DOHH2 (cell line): Measurements from ENCODE around the gene TCN2.

ENCODE experiments used
- H3F3A ChIP-seq: fragments of 200-600 bp; sonication (generic), shearing (Covaris generic); 2 replicates; pipeline ENCODE4 v1.6.0; 2016; ENCODE audit warnings: antibody characterized with exemption, mild to moderate bottlenecking; ENCODE audit not compliant: control insufficient read depth, insufficient read depth
- H3K27ac ChIP-seq: fragments of 200-600 bp; sonication (generic); 2 replicates; pipeline ENCODE4 v1.5.1; 2014; ENCODE audit warnings: low read depth, mild to moderate bottlenecking, low read length, moderate library complexity
- H3K27me3 ChIP-seq: fragments of 200-600 bp; sonication (generic); 2 replicates; pipeline ENCODE4 v1.6.1; 2014; ENCODE audit warnings: mild to moderate bottlenecking, low read length, mixed read lengths; ENCODE audit not compliant: control insufficient read depth
- H3K36me3 ChIP-seq: fragments of 200-600 bp; sonication (generic); 2 replicates; pipeline ENCODE4 v1.6.1; 2014; ENCODE audit warnings: mild to moderate bottlenecking, low read length, moderate library complexity, mixed read lengths; ENCODE audit not compliant: control insufficient read depth
- H3K4me1 ChIP-seq: fragments of 200-600 bp; sonication (generic); 2 replicates; pipeline ENCODE4 v1.6.1; 2014; ENCODE audit warnings: mild to moderate bottlenecking, low read length, mixed read lengths; ENCODE audit not compliant: control insufficient read depth
- H3K4me2 ChIP-seq: fragments of 200-600 bp; sonication (generic); 2 replicates; pipeline ENCODE4 v1.6.0; 2014; ENCODE audit warnings: mild to moderate bottlenecking, low read length, moderate library complexity
- H3K4me3 ChIP-seq: fragments of 200-600 bp; sonication (generic); 2 replicates; pipeline ENCODE4 v1.5.1; 2014; ENCODE audit warnings: mild to moderate bottlenecking, low read length, mixed read lengths
- H3K79me2 ChIP-seq: fragments of 200-600 bp; sonication (generic); 2 replicates; pipeline ENCODE4 v1.6.1; 2014; ENCODE audit warnings: mild to moderate bottlenecking, low read length, mixed read lengths; ENCODE audit not compliant: control insufficient read depth
- H3K9me2 ChIP-seq: fragments of 200-600 bp; sonication (generic); replicated peaks from 2 replicates; pipeline ENCODE4 v1.6.1; 2014; ENCODE audit warnings: mild to moderate bottlenecking, low read length, mixed read lengths; ENCODE audit not compliant: control insufficient read depth
- H3K9me3 ChIP-seq: fragments of 200-600 bp; sonication (generic); 2 replicates; pipeline ENCODE4 v1.6.1; 2014; ENCODE audit warnings: antibody characterized with exemption, low read length, mixed read lengths; ENCODE audit not compliant: control insufficient read depth, insufficient read depth
- H4K20me1 ChIP-seq: fragments of 200-600 bp; sonication (generic); 2 replicates; pipeline ENCODE4 v1.6.0; 2014; ENCODE audit warnings: low read depth, mild to moderate bottlenecking, antibody characterized with exemption, low read length, moderate library complexity; ENCODE audit not compliant: control insufficient read depth, insufficient read depth
- CTCF ChIP-seq: fragments of 200-600 bp; sonication (generic); IDR thresholded peaks from one replicate; pipeline ENCODE4 v1.5.1; 2014; ENCODE audit warnings: antibody characterized with exemption, mild to moderate bottlenecking, low read depth, low read length; ENCODE audit not compliant: poor library complexity, severe bottlenecking
- EZH2phosphoT487 ChIP-seq: fragments of 200-600 bp; sonication (generic); IDR thresholded peaks from 2 replicates; pipeline ENCODE4 v1.6.1; 2017; ENCODE audit warnings: borderline replicate concordance, mild to moderate bottlenecking, antibody characterized with exemption, low read length, moderate library complexity, mixed read lengths

The TCN2 gene

GRCh38 chr22:30564045-30564760 is 42.8 kb upstream of the TCN2 start:
- Histone ChIP-seq H3F3A (no peaks in the 10 kb centered on the region), H3K36me3 (no peaks in the 10 kb centered on the region), H3K4me3 (no peak overlapping the region), H3K27me3 (0 out of 2 replicates have a peak, but pooled peaks cover 3% of the 10 kb centered on the region), H3K79me2 (no peaks in the 10 kb centered on the region), H3K4me1 (no peaks in the 10 kb centered on the region), H3K9me2 (no peaks in the 10 kb centered on the region), H4K20me1 (no peaks in the 10 kb centered on the region), H3K4me2 (no peak overlapping the region), H3K27ac (no peak overlapping the region), H3K9me3 (no peaks in the 10 kb centered on the region)
- no peak for TF ChIP-seq EZH2phosphoT487
- TF ChIP-seq CTCF, result no peak

GRCh38 chr22:30564761-30565119 is 42.2 kb upstream of the TCN2 start:
- Histone ChIP-seq H3K9me2 (no peaks in the 10 kb centered on the region), H3F3A (no peaks in the 10 kb centered on the region), H3K4me2 (no peak overlapping the region), H3K4me3 (no peak overlapping the region), H3K4me1 (no peaks in the 10 kb centered on the region), H3K27me3 (0 out of 2 replicates have a peak, but pooled peaks cover 3% of the 10 kb centered on the region), H3K9me3 (no peaks in the 10 kb centered on the region), H3K36me3 (no peaks in the 10 kb centered on the region), H4K20me1 (no peaks in the 10 kb centered on the region), H3K79me2 (no peaks in the 10 kb centered on the region), H3K27ac (no peak overlapping the region)
- TF ChIP-seq EZH2phosphoT487 (no peak), CTCF (no peak)

- Histone ChIP-seq H3K4me1 (no peaks in the 10 kb centered on the region), H4K20me1 (no peaks in the 10 kb centered on the region), H3F3A (no peaks in the 10 kb centered on the region), H3K9me3 (no peaks in the 10 kb centered on the region), H3K27me3 (0 out of 2 replicates have a peak, but pooled peaks cover 3% of the 10 kb centered on the region), H3K36me3 (no peaks in the 10 kb centered on the region), H3K27ac (no peak overlapping the region), H3K79me2 (no peaks in the 10 kb centered on the region), H3K4me3 (no peak overlapping the region), H3K4me2 (no peak overlapping the region), H3K9me2 (no peaks in the 10 kb centered on the region)
- TF ChIP-seq EZH2phosphoT487, result no peak
- TF ChIP-seq CTCF, result no peak
Measured at GRCh38 chr22:30565341-30565740, 41.6 kb upstream of the TCN2 start.
